ENCODE measurements around the gene ZMYND8. TPM values are rescaled to one million over a fixed set of nuclear protein-coding genes. Genes with fewer than 3 reads are reported as not detected.

ZMYND8 gene
- total RNA-seq, 1 donor from 2014 or later, result 109 TPM

- TF ChIP-seq, protein P1, sequence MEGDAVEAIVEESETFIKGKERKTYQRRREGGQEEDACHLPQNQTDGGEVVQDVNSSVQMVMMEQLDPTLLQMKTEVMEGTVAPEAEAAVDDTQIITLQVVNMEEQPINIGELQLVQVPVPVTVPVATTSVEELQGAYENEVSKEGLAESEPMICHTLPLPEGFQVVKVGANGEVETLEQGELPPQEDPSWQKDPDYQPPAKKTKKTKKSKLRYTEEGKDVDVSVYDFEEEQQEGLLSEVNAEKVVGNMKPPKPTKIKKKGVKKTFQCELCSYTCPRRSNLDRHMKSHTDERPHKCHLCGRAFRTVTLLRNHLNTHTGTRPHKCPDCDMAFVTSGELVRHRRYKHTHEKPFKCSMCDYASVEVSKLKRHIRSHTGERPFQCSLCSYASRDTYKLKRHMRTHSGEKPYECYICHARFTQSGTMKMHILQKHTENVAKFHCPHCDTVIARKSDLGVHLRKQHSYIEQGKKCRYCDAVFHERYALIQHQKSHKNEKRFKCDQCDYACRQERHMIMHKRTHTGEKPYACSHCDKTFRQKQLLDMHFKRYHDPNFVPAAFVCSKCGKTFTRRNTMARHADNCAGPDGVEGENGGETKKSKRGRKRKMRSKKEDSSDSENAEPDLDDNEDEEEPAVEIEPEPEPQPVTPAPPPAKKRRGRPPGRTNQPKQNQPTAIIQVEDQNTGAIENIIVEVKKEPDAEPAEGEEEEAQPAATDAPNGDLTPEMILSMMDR (IDR thresholded peaks at IDR 0.05; ENCODE audit: unreplicated experiment), result no peak
- Mint-ChIP-seq H3K27me3 (ENCODE audit: unreplicated experiment) (peaks cover 14% of the 10 kb centered on the region), H3K4me3 (ENCODE audit: unreplicated experiment) (peak overlapping the region; percentile 96), H3K36me3 (ENCODE audit: low read depth, unreplicated experiment) (no peaks in the 10 kb centered on the region), H3K4me1 (ENCODE audit: unreplicated experiment) (peaks cover 51% of the 10 kb centered on the region), H3K27ac (ENCODE audit: unreplicated experiment) (no peak overlapping the region), H3K9me3 (ENCODE audit: unreplicated experiment) (no peaks in the 10 kb centered on the region)
- no peak for DNase-seq (ENCODE audit: low spot score)
Measured at GRCh38 chr20:47354714-47355488, 1.6 kb downstream of the ZMYND8 start.

DNA sequence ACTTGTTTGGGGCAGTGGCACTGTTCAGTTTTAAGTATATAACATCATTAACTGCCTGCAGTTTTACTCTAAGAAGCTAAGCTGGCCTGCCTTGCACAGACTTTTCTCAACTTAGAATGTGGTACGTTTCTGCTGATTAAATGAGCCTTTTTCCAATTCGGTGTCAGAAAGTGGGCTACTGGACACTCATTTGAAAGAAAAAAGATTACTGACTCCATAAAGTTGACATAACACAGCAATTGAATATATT lies 2.1 kb downstream of the ZMYND8 start:
- Mint-ChIP-seq H3K4me3 (ENCODE audit: unreplicated experiment) (peak overlapping the region; percentile 96), H3K9me3 (ENCODE audit: unreplicated experiment) (no peaks in the 10 kb centered on the region), H3K4me1 (ENCODE audit: unreplicated experiment) (peaks cover 46% of the 10 kb centered on the region), H3K27me3 (ENCODE audit: unreplicated experiment) (peaks cover 10% of the 10 kb centered on the region), H3K36me3 (ENCODE audit: low read depth, unreplicated experiment) (no peaks in the 10 kb centered on the region), H3K27ac (ENCODE audit: unreplicated experiment) (no peak overlapping the region)
- TF ChIP-seq, protein P1 (IDR thresholded peaks at IDR 0.05; ENCODE audit: unreplicated experiment), result no peak
- no peak for DNase-seq (ENCODE audit: low spot score)

DNA sequence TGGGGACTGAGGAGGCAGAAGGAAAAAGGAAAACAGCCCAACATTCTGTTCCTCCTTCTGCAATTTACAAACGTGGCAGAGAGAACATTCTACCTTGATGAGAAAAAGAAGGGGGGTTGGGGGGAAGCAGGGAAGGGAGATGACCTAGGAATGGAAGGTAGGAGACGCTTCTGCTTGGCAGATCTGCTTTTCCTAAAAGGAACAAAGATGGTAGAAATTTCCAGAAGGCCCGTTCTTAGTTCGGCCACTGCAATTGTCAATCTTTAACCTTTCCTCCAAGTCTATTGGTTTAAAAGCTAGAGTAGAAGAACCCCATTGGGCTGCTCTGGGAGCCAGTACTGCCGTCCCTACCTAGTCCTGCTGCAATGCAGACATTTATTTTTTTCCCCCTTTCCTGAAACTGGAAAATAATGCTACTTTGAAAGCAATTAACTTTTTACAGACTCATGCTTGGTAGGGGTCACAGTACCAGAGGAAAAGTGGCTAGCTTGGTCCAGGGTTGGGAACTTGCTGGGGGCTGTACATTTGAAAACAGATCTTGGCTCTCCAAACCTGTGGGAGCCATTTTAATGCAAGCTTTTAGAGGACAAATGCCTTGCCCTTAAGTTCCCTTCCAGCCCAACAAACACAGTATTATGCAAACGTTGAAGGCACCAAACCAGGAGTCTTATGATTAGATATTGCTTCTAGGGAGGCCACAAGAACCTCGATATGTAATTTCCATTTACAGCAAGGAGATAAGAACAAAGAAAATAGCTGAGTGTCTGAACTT lies 2.6 kb downstream of the ZMYND8 start:
- Mint-ChIP-seq H3K27ac (ENCODE audit: unreplicated experiment) (no peak overlapping the region), H3K27me3 (ENCODE audit: unreplicated experiment) (peaks cover 9% of the 10 kb centered on the region), H3K4me1 (ENCODE audit: unreplicated experiment) (peaks cover 41% of the 10 kb centered on the region), H3K4me3 (ENCODE audit: unreplicated experiment) (peak overlapping the region; percentile 96), H3K9me3 (ENCODE audit: unreplicated experiment) (no peaks in the 10 kb centered on the region), H3K36me3 (ENCODE audit: low read depth, unreplicated experiment) (no peaks in the 10 kb centered on the region)
- DNase-seq (ENCODE audit: low spot score), result no peak
- TF ChIP-seq, protein P1 (IDR thresholded peaks at IDR 0.05; ENCODE audit: unreplicated experiment), result no peak

DNA sequence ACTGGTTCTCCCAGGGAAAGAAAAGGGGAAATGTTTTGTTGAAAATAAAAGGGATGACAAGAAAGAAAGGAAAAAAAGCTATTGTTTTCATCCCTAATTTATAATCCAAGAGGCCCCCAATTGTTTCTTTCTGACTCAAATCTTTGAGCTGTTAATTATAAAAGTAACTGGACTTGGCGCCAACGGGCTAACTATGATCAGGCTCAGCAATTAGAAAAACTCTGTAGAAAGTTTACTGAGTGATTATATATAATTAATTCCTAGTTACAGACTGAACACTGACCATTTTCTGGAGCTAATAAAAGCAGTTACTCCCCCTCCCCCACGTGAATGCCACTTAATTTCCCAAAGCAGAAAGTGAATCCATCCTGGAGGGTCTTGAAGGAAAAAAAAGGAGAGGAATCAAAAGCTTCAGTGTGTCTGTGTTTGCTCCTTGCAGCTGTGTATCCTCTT lies 3.2 kb downstream of the ZMYND8 start:
- H3K9me3 Mint-ChIP-seq (ENCODE audit: unreplicated experiment), result no peaks in the 10 kb centered on the region
- no peak for DNase-seq (ENCODE audit: low spot score)
- peaks cover 35% of the 10 kb centered on the region for H3K4me1 Mint-ChIP-seq (ENCODE audit: unreplicated experiment)
- H3K4me3 Mint-ChIP-seq (ENCODE audit: unreplicated experiment), result no peak overlapping the region
- TF ChIP-seq, protein P1 (IDR thresholded peaks at IDR 0.05; ENCODE audit: unreplicated experiment), result no peak
- peaks cover 7% of the 10 kb centered on the region for H3K27me3 Mint-ChIP-seq (ENCODE audit: unreplicated experiment)
- H3K36me3 Mint-ChIP-seq (ENCODE audit: low read depth, unreplicated experiment), result no peaks in the 10 kb centered on the region
- H3K27ac Mint-ChIP-seq (ENCODE audit: unreplicated experiment), result no peak overlapping the region
